Esophagus muscularis mucosa (tissue), 4 donors: ENCODE data around the gene ADAMTS2. TPM values are rescaled to one million over a fixed set of nuclear protein-coding genes. Genes with fewer than 3 reads are reported as not detected.
A peak's percentile ranks its signal among the peaks of the same experiment; 100 is the strongest.

Source experiments
- DNase-seq: peaks from one replicate; pipeline ENCODE4 v3.0.0-alpha.2; 2017; ENCODE audit errors: extremely low spot score
- H3K27ac ChIP-seq, 4 donors: fragments of 200-600 bp; sonication (generic); replicated peaks in 1 of 4; 1 replicate in 3 of 4; 2 replicates in 1 of 4; pipeline ENCODE4 v1.5.1; 2016 to 2019; ENCODE audit warnings: mild to moderate bottlenecking in 1 of 4
- H3K27me3 ChIP-seq, 4 donors: fragments of 200-600 bp; sonication (generic); one replicate each; pipeline versions ENCODE4 v1.5.1 to v1.6.0; 2016 to 2019
- H3K36me3 ChIP-seq, 4 donors: fragments of 200-600 bp; sonication (generic); one replicate each; pipeline ENCODE4 v1.5.1; 2016 to 2019
- H3K4me1 ChIP-seq, 4 donors: fragments of 200-600 bp; sonication (generic); one replicate each; pipeline ENCODE4 v1.5.1; 2016 to 2019
- H3K4me3 ChIP-seq, 4 donors: fragments of 200-600 bp; sonication (generic); 1 replicate in 2 of 4; 2 replicates in 2 of 4; pipeline ENCODE4 v1.5.1; 2016 to 2019; ENCODE audit warnings: mild to moderate bottlenecking in 4 of 4, moderate library complexity in 1 of 4
- H3K9me3 ChIP-seq, 4 donors: fragments of 200-600 bp; sonication (generic); 1 replicate in 3 of 4; 2 replicates in 1 of 4; pipeline ENCODE4 v1.5.1; 2016 to 2019
- EP300 ChIP-seq: sonication (generic); formaldehyde crosslinking; IDR thresholded peaks from one replicate; pipeline ENCODE4 v1.6.1; 2017; ENCODE audit warnings: antibody characterized with exemption
- POLR2A ChIP-seq: fragments of 450-650 bp; IDR thresholded peaks from one replicate; pipeline ENCODE4 v1.6.1; 2017; ENCODE audit warnings: antibody characterized with exemption, moderate library complexity, mild to moderate bottlenecking, low read depth
- POLR2AphosphoS5 ChIP-seq, 2 donors: sonication (generic); formaldehyde crosslinking; IDR thresholded peaks; one replicate each; pipeline ENCODE4 v1.6.1; 2017; ENCODE audit warnings: antibody characterized with exemption in 2 of 2
- WGBS: methylation state at CpG from one replicate; pipeline ENCODE4 v1.1.5; 2018; 5-methylcytosine and 5-hydroxymethylcytosine counted together
- intact Hi-C: fragments of 100-400 bp; cut with DNase I; formaldehyde crosslinking; loops from one replicate; pipeline ENCODE4 v1.15.1; 2023
- total RNA-seq, 4 donors: library from RNA; depleted of rRNA; stranded (reverse); fragments of >200 nt; gene quantifications; one replicate each; pipeline versions ENCODE4 v1.1.0 to v1.2.1, GENCODE V29; 2016
- TF ChIP-seq, protein P1 (sequence below), 3 experiments: fragments of 200-600 bp in 2 of 3; fragments of 450-650 bp in 1 of 3; sonication (generic) in 2 of 3; IDR thresholded peaks; one replicate each; pipeline ENCODE4 v1.5.1; 2017 to 2019; ENCODE audit warnings: antibody characterized with exemption in 3 of 3, mild to moderate bottlenecking in 2 of 3, moderate library complexity in 1 of 3

Gene ADAMTS2
- total RNA-seq, 4 donors from 2014 or later = 17.8 to 31.8 (median 21.4) TPM

DNA sequence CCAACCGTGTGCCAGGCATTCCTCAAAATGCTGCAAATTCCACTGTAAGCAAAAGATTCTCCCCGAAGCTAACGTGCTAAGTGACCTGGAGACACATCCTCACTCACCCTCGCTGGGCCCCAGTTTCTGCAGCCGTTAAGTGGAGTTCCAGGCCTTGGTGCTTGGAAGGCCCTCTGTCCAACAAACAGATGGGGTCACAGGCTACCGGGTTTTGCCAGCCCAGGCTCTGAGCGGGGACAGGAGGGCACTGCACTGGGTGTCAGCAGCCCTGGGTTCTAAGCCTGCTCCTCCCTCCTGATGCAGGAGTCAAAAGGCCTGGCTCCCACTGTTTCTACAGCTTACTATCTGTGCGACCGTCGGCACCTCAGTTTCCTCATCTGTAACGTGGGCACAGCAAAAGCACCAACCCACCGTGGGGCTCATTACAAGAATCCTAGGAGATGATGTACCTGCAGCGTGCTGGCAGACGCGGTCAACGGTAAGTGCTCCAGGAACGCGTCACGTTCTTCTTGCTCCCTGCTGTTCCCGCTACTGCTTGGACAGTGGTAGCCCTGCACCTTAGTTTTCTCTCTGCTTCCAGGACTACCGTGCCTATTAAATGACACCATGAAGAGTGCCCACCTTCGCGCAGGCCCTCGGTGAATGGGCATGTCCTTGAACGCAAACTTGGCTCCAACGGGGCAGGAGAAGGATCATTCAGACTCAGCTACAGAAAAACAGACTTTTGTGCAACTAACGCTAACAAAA lies 84.8 kb downstream of the ADAMTS2 start:
- DNase-seq = no peak
- WGBS = 91% methylated on average over 27 of the region's 27 CpGs
- TF ChIP-seq EP300 (no peak), POLR2AphosphoS5 (IDR thresholded peaks at IDR 0.05) (no peak), POLR2A (no peak)
- TF ChIP-seq, protein P1, sequence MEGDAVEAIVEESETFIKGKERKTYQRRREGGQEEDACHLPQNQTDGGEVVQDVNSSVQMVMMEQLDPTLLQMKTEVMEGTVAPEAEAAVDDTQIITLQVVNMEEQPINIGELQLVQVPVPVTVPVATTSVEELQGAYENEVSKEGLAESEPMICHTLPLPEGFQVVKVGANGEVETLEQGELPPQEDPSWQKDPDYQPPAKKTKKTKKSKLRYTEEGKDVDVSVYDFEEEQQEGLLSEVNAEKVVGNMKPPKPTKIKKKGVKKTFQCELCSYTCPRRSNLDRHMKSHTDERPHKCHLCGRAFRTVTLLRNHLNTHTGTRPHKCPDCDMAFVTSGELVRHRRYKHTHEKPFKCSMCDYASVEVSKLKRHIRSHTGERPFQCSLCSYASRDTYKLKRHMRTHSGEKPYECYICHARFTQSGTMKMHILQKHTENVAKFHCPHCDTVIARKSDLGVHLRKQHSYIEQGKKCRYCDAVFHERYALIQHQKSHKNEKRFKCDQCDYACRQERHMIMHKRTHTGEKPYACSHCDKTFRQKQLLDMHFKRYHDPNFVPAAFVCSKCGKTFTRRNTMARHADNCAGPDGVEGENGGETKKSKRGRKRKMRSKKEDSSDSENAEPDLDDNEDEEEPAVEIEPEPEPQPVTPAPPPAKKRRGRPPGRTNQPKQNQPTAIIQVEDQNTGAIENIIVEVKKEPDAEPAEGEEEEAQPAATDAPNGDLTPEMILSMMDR (IDR thresholded peaks at IDR 0.05) = no peak

DNA sequence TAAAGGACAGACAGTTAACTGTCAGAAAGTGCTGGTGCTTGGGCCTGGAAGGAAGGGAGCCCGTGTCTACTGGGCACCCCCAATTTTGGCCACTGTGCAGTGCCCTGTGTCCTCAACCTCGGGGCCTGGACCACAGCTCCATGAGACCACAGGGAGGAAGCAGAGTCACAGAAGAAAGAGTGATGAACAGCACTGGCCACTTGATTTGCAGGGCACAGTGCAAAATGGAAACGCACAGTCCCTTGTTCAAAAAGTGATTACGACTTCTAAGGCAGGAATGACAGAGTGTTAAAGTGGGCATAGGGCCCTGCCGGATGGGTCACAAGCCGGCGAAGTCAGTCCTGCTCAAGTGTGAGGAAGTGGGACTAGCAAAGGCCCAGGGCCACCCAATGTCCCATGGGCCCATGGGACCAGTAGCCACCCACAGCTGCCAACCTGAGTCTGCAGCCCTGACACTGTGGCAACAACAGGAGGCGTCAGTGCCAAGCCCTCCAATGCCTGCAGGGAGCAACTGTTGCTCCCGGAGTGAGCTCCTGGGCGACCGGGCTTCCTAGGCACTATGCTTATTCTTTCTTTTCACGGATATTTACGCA lies 85.4 kb downstream of the ADAMTS2 start:
- no peaks in the 10 kb centered on the region for H3K36me3 ChIP-seq
- no peaks in the 10 kb centered on the region for H3K27me3 ChIP-seq
- intact Hi-C loops = no loop called here
- no peaks in the 10 kb centered on the region for H3K9me3 ChIP-seq
- TF ChIP-seq POLR2AphosphoS5 (IDR thresholded peaks at IDR 0.05) (no peak), EP300 (no peak), POLR2A (no peak)
- TF ChIP-seq, protein P1 (IDR thresholded peaks at IDR 0.05) = no peak
- 94% methylated on average over 12 of the region's 13 CpGs for WGBS
- no peak overlapping the region for H3K27ac ChIP-seq
- H3K4me3 ChIP-seq = no peak overlapping the region
- DNase-seq = no peak
- H3K4me1 ChIP-seq = peaks cover under 1 to 21% (median 13%) of the 10 kb centered on the region in 4 donors

More for the DNA sequence above, 84.8 kb downstream of the ADAMTS2 start:
- no peak overlapping the region for H3K4me3 ChIP-seq
- H3K27ac ChIP-seq = no peak overlapping the region
- H3K9me3 ChIP-seq = no peaks in the 10 kb centered on the region
- no peaks in the 10 kb centered on the region for H3K36me3 ChIP-seq
- intact Hi-C loops = no loop called here
- H3K4me1 ChIP-seq = peaks cover 7 to 28% (median 19%) of the 10 kb centered on the region in 4 donors
- no peaks in the 10 kb centered on the region for H3K27me3 ChIP-seq

DNA sequence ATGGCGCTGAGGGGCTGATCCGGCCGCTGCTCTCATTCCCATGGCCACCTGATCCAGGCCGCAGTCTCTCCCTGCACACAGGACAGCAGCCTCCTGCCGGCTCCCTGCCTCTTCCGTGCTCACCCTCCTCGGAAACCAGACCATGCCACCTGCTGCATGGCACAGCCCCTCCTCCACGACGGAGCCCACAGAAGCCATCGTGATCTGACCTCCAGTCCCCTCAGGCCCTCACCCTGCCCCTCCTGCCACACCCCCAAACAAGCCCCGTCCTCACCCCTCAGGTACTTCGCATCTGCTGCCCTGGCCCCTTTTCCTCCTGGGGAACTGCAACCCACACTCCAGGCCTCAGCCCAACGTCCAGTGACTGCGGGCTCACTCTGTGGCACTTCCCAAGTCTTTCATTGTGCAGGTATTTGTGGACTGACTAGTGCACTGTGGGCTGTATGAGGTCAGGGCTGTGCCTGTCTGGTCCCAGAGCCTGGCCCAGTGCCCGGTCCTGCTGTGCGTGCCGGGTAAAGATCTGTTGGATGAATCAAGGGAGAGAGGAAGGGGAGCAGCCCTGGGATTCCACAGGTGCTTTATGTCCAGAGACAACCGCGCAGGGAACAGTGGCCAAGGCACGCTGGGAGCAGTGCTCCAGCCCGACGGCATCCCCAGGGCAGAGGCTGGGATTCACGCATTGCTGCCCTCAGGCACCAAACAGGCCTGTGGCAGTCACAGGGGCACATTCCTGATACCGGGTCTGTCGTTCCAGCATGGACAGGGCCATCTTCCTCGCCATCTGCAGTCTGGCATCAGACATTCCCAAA lies 86.1 kb downstream of the ADAMTS2 start:
- Histone ChIP-seq H3K36me3 (no peaks in the 10 kb centered on the region), H3K27ac (no peak overlapping the region), H3K4me3 (no peak overlapping the region), H3K9me3 (no peaks in the 10 kb centered on the region), H3K27me3 (no peaks in the 10 kb centered on the region), H3K4me1 (peaks cover 0 to 17% (median 8%) of the 10 kb centered on the region in 4 donors)
- no peak for TF ChIP-seq EP300
- TF ChIP-seq POLR2A = no peak
- no peak for TF ChIP-seq POLR2AphosphoS5 (IDR thresholded peaks at IDR 0.05)
- TF ChIP-seq, protein P1 (IDR thresholded peaks at IDR 0.05) = no peak
- WGBS = 81% methylated on average over 26 of the region's 26 CpGs
- intact Hi-C loops = no loop called here
- no peak for DNase-seq

DNA sequence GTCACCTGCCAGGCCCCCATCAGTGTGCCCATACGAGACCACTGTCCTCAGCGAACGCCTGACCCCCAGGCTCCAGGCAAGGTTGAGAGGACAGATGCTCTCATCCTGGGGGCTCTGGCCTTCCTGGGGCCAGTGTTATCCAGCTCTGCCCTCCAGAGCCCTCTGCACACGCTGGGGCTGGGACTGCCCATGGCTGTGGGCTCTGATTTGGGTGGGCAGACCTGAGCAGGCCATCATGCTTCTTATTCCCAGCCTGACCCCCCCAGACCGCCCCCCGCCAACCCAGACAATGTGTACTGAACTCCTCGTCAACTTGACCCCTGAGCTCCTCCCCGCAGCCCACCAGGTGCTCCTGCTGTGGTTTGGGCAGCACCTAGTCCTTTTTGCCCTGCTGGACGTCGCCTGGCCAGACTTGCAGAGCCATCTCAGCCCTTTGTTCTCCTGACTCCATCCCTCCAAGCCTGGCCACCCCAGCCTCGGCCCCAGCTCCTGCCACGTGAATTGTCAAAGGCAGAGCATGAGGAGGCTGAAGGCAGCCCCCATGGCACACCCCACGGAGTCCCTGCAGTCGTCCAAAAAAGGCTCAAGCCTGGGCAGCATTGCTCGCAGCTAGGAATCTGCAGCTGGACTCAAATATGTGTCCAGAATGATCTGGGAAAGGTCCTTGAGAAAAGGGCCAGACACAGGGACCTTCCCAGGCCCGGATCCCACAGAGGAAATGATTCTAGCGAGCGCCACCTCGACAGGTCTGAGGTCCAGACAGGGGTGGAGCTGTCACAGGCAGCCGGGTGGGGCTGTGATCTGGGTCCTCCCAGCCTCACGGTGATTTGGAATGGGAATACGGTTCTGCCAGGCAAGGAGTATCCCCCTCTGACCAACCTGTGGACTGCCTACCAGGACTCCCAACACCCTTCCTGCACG lies 87.0 kb downstream of the ADAMTS2 start:
- no peaks in the 10 kb centered on the region for H3K27me3 ChIP-seq
- H3K9me3 ChIP-seq = no peaks in the 10 kb centered on the region
- WGBS = 74% methylated on average over 22 of the region's 23 CpGs
- DNase-seq = no peak
- peaks cover 0 to 17% (median 8%) of the 10 kb centered on the region in 4 donors for H3K4me1 ChIP-seq
- peak overlapping the region in 3 of 4 donors; percentile 35 to 53 (median 45) for H3K27ac ChIP-seq
- no peak overlapping the region for H3K4me3 ChIP-seq
- no peaks in the 10 kb centered on the region for H3K36me3 ChIP-seq
- TF ChIP-seq POLR2A = no peak
- no peak for TF ChIP-seq POLR2AphosphoS5 (IDR thresholded peaks at IDR 0.05)
- TF ChIP-seq EP300 = no peak
- TF ChIP-seq, protein P1 (IDR thresholded peaks at IDR 0.05) = no peak
- intact Hi-C loops = no loop called here
